Measurements from ENCODE around the gene CMSS1.
"Not testable (repeated sequence)": the region's sequence is repeated elsewhere in the genome, so short reads cannot be mapped to it uniquely, and the experiment has no call there.

The CMSS1 gene

DNA sequence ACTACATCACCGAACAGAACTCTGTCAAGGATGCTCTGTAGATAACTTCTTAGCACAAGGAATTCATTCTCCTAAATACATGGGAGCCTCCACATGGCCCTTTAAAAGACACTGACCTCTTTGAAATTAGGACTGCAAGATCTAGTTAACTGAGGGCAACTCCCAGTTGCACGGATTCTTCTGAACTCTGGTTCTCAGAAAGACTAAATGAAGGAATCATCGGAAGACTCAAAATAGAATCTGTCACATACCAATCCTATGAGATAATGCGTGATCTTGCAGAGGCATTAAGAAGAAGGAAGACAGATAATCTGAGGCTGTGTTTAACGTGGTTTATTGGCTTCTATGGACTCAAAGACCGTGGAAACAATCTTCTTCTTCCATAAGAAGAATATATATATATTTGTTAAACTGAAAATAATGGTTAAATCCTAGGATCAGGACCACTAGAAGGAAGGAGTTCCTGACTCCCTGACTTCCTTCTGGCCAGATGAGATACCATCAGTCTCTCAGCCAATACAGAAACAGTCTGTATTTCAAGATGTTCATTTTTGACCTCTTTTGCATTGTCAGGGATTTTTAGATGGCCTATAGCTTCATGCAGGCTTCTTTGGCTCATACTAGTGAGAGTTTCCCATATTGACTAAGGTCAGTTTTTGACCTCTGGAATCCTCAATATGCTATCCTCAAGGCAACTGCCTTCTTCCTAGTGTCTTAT lies 409.2 kb downstream of the CMSS1 start:
- H3K4me3 ChIP-seq (ENCODE audit: insufficient read length, low read depth), result no peak overlapping the region
- H3K9ac ChIP-seq (ENCODE audit: insufficient read length, low read depth), result no peak overlapping the region
- no peaks in the 10 kb centered on the region for H3K27me3 ChIP-seq (ENCODE audit: insufficient read depth, insufficient read length)
- TF ChIP-seq SUZ12 (IDR thresholded peaks at IDR 0.05; ENCODE audit: extremely low read depth, insufficient read depth, insufficient read length), result no peak
- no peak for TF ChIP-seq YY1 (IDR thresholded peaks at IDR 0.05; ENCODE audit: insufficient read depth, insufficient read length)
- no peak for TF ChIP-seq ZNF274 (IDR thresholded peaks at IDR 0.05; ENCODE audit: low read depth, low read length)
- H3K36me3 ChIP-seq (ENCODE audit: insufficient read depth, insufficient read length, low read length), result no peaks in the 10 kb centered on the region
- no peaks in the 10 kb centered on the region for H3K4me1 ChIP-seq (ENCODE audit: insufficient read depth, insufficient read length)
- no peak for DNase-seq (ENCODE audit: low read depth, low spot score)
- H3K9me3 ChIP-seq (ENCODE audit: insufficient read depth, low read length), result 0 out of 2 replicates have a peak, but pooled peaks cover 4% of the 10 kb centered on the region

DNA sequence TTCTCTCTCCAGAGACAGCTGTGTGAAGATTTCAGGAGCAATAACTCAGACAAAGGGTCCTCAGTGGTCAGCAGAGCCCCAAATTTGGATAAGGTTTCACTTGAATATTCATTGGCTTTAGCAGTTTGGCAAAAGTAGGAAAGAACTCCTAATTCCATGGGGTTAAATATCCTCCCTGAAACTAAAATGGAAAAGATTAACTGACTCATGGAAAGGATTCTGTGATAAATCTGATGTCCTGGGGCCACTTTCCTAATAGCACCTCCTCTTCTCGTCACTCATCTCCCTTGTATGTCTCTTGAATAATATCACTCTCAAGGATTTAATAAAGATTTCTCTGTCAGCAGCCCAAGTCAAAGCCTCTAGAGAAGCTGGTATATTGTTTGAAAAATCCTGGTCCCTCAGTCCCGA lies 409.9 kb downstream of the CMSS1 start:
- no peak overlapping the region for H3K9ac ChIP-seq (ENCODE audit: insufficient read length, low read depth)
- H3K27me3 ChIP-seq (ENCODE audit: insufficient read depth, insufficient read length), result no peaks in the 10 kb centered on the region
- no peaks in the 10 kb centered on the region for H3K4me1 ChIP-seq (ENCODE audit: insufficient read depth, insufficient read length)
- 0 out of 2 replicates have a peak, but pooled peaks cover 4% of the 10 kb centered on the region for H3K9me3 ChIP-seq (ENCODE audit: insufficient read depth, low read length)
- DNase-seq (ENCODE audit: low read depth, low spot score), result no peak
- no peak for TF ChIP-seq ZNF274 (IDR thresholded peaks at IDR 0.05; ENCODE audit: low read depth, low read length)
- no peak for TF ChIP-seq SUZ12 (IDR thresholded peaks at IDR 0.05; ENCODE audit: extremely low read depth, insufficient read depth, insufficient read length)
- no peak for TF ChIP-seq YY1 (IDR thresholded peaks at IDR 0.05; ENCODE audit: insufficient read depth, insufficient read length)
- no peaks in the 10 kb centered on the region for H3K36me3 ChIP-seq (ENCODE audit: insufficient read depth, insufficient read length, low read length)
- no peak overlapping the region for H3K4me3 ChIP-seq (ENCODE audit: insufficient read length, low read depth)

DNA sequence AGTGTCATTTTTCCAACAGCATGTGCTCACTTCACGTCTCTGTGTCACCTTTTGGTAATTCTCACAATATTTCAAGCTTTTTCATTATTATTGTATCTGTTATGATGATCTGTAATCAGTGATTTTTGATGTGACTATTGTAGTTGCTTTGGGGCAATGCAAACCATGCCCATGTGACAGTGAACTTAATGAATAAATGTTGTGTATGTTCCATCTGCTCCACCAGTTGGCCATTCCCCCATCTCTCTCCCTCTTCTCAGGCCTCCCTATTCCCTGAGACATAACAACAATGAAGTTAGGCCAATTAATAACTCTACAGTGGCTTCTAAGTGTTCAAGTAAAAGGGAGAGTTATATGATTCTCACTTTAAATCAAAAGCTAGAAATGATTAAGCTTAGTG lies 410.6 kb downstream of the CMSS1 start:
- Histone ChIP-seq H3K4me3 (ENCODE audit: insufficient read length, low read depth) (no peak overlapping the region), H3K9me3 (ENCODE audit: insufficient read depth, low read length) (0 out of 2 replicates have a peak, but pooled peaks cover 4% of the 10 kb centered on the region), H3K36me3 (ENCODE audit: insufficient read depth, insufficient read length, low read length) (no peaks in the 10 kb centered on the region), H3K9ac (ENCODE audit: insufficient read length, low read depth) (no peak overlapping the region), H3K27me3 (ENCODE audit: insufficient read depth, insufficient read length) (no peaks in the 10 kb centered on the region), H3K4me1 (ENCODE audit: insufficient read depth, insufficient read length) (no peaks in the 10 kb centered on the region)
- DNase-seq (ENCODE audit: low read depth, low spot score), result no peak
- no peak for TF ChIP-seq SUZ12 (IDR thresholded peaks at IDR 0.05; ENCODE audit: extremely low read depth, insufficient read depth, insufficient read length)
- no peak for TF ChIP-seq YY1 (IDR thresholded peaks at IDR 0.05; ENCODE audit: insufficient read depth, insufficient read length)
- no peak for TF ChIP-seq ZNF274 (IDR thresholded peaks at IDR 0.05; ENCODE audit: low read depth, low read length)

DNA sequence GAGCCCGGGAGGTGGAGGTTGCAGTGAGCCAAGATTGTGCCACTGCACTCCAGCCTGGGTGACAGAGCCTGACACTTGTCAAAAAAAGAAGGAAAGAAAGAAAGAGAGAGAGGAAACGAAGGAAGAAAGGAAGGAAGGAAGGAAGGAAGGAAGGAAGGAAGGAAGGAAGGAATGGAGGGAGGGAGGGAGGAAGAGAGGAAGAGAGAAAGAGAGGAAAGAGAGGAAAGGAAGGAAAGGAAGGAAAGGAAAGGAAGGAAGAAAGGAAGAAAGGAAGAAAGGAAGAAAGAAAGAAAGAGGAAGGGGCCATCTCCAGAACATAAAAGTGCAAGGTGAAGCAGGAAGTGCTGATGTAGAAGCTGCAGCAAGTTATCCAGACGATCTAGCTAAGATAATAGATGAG lies 411.5 kb downstream of the CMSS1 start:
- not testable (repeated sequence) for H3K27me3 ChIP-seq (ENCODE audit: insufficient read depth, insufficient read length); DNase-seq (ENCODE audit: low read depth, low spot score); H3K9me3 ChIP-seq (ENCODE audit: insufficient read depth, low read length); H3K36me3 ChIP-seq (ENCODE audit: insufficient read depth, insufficient read length, low read length); H3K4me3 ChIP-seq (ENCODE audit: insufficient read length, low read depth); H3K4me1 ChIP-seq (ENCODE audit: insufficient read depth, insufficient read length); H3K9ac ChIP-seq (ENCODE audit: insufficient read length, low read depth)

DNA sequence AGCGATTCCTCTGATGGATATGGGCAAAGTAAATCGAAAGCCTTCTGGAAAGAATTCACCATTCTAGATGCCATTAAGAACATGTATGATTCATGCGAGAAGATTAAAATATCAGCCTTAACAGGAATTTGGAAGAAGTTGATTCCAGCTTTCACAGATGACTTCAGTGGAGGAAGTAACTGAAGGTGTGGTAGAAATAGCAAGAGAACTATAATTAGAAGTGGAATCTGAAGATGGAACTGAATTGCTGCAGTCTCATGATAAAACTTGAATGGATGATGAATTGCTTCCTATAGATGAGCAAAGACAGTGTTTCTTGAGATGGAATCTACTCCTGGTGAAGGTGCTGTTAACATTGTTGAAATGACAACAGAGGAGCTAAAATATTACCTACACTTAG lies 413.0 kb downstream of the CMSS1 start:
- no peak for TF ChIP-seq ZNF274 (IDR thresholded peaks at IDR 0.05; ENCODE audit: low read depth, low read length)
- TF ChIP-seq YY1 (IDR thresholded peaks at IDR 0.05; ENCODE audit: insufficient read depth, insufficient read length), result no peak
- TF ChIP-seq SUZ12 (IDR thresholded peaks at IDR 0.05; ENCODE audit: extremely low read depth, insufficient read depth, insufficient read length), result no peak
- 0 out of 2 replicates have a peak, but pooled peaks cover 4% of the 10 kb centered on the region for H3K9me3 ChIP-seq (ENCODE audit: insufficient read depth, low read length)
- H3K36me3 ChIP-seq (ENCODE audit: insufficient read depth, insufficient read length, low read length), result no peaks in the 10 kb centered on the region
- H3K4me1 ChIP-seq (ENCODE audit: insufficient read depth, insufficient read length), result no peaks in the 10 kb centered on the region
- no peak overlapping the region for H3K9ac ChIP-seq (ENCODE audit: insufficient read length, low read depth)
- no peak overlapping the region for H3K4me3 ChIP-seq (ENCODE audit: insufficient read length, low read depth)
- no peaks in the 10 kb centered on the region for H3K27me3 ChIP-seq (ENCODE audit: insufficient read depth, insufficient read length)
- no peak for DNase-seq (ENCODE audit: low read depth, low spot score)
